ENCODE results near the gene NR5A1. TPM values are rescaled to one million over a fixed set of nuclear protein-coding genes. Genes with fewer than 3 reads are reported as not detected.

NR5A1 gene
- total and polyA plus RNA-seq, 2 of the 13 experiments (the other 11 are each of a cell fraction or from before 2014, with no cell fraction given): 28.9 to 44.7 TPM

DNA sequence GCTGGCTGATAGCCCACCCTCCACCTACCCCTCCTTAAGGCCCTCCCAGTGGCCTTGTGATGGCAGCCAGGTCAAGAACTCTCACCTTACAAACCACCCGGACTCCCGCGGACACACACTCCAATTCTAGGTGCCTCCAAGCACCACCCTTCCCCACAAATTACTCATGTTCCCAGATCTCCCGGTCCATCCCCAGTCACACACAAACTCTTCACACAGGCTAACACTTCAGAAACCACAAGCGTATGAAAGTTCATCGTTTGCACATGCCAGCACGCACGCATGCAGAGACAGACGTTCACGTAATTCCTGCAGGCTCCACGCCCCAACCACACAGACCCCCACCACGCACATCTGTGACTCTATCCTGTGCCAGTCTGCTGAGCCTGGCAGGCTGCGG lies 18.0 kb downstream of the NR5A1 start:
- Histone ChIP-seq H3K4me1 (ENCODE audit: insufficient read depth, low read length) (no peaks in the 10 kb centered on the region), H2AFZ (ENCODE audit: low read length) (no peak overlapping the region), H3K4me2 (ENCODE audit: low read depth, low read length) (no peak overlapping the region), H3K79me2 (ENCODE audit: insufficient read depth, low read length) (no peaks in the 10 kb centered on the region), H3K9me3 (ENCODE audit: low read length) (no peaks in the 10 kb centered on the region), H3K4me3 (replicated peaks in 1 of 3; ENCODE audit: insufficient read depth in 1 of 3, low read depth in 2 of 3, low read length in 3 of 3) (no peak overlapping the region), H3K9ac (ENCODE audit: insufficient read depth, low read depth, low read length) (no peak overlapping the region), H3K36me3 (replicated peaks in 1 of 2; ENCODE audit: control insufficient read depth in 1 of 2, insufficient read depth in 2 of 2, low read length in 2 of 2) (peaks cover 1 to 2% of the 10 kb centered on the region in 2 experiments; a peak in 3 of 5 replicates), H3K27ac (ENCODE audit: extremely low read length, insufficient read depth, low read length) (no peak overlapping the region), H4K20me1 (ENCODE audit: insufficient read depth, low read length) (no peaks in the 10 kb centered on the region), H3K27me3 (ENCODE audit: control insufficient read depth in 1 of 2, insufficient read depth in 2 of 2, low read length in 2 of 2) (no peaks in the 10 kb centered on the region)
- in situ Hi-C loops (cut with HindIII; ENCODE audit: extremely low pct_ligation_motif_present, low pct_unique_long_range_greater_than_20kb) (no loop called here), intact Hi-C loops (cut with micrococcal nuclease; ENCODE audit: unreplicated experiment) (no loop called here)
- WGBS (ENCODE audit: low lambda C conversion rate): 98% methylated on average over 12 of the region's 13 CpGs
- no peak for ATAC-seq
- no peak for FAIRE-seq
- no TSS peak for BruUV-seq (replicated peaks)
- ChIA-PET POLR2A (no interaction called here), CTCF (ENCODE audit: low intra/inter-chr PET ratio, low total read pairs) (no interaction called here)
- no peak for DNase-seq (ENCODE audit: low spot score)
- TF ChIP-seq NONO (IDR thresholded peaks at IDR 0.05) (no peak), NONO (CRISPR knock-in tag; conservative IDR thresholded peaks at IDR 0.05) (0 out of 2 replicates have a peak, but pooled peaks have one; percentile 18), ZIK1 (CRISPR knock-in tag; IDR thresholded peaks at IDR 0.05; ENCODE audit: borderline replicate concordance, low read depth) (no peak), POLR2G (IDR thresholded peaks at IDR 0.05; ENCODE audit: low read depth, low read length) (0 out of 2 replicates have a peak, but pooled peaks have one; percentile 0), AGO2 (optimal IDR thresholded peaks at IDR 0.05; ENCODE audit: low read depth, low read length) (peak; percentile 70)

- no peak overlapping the region for H3K27ac ChIP-seq (ENCODE audit: extremely low read length, insufficient read depth, low read length)
- in situ Hi-C loops (cut with HindIII; ENCODE audit: extremely low pct_ligation_motif_present, low pct_unique_long_range_greater_than_20kb): no loop called here
- FAIRE-seq (no peak), DNase-seq (ENCODE audit: low spot score) (no peak), ATAC-seq (no peak)
- no peak overlapping the region for H3K4me3 ChIP-seq (replicated peaks in 1 of 3; ENCODE audit: insufficient read depth in 1 of 3, low read depth in 2 of 3, low read length in 3 of 3)
- TF ChIP-seq SNAI1 (CRISPR knock-in tag; IDR thresholded peaks at IDR 0.05; ENCODE audit: borderline replicate concordance) (no peak), POGZ (CRISPR knock-in tag; IDR thresholded peaks at IDR 0.05) (no peak), ZNF768 (CRISPR knock-in tag; IDR thresholded peaks at IDR 0.05) (peak; percentile 60)
- H3K36me3 ChIP-seq (replicated peaks in 1 of 2; ENCODE audit: control insufficient read depth in 1 of 2, insufficient read depth in 2 of 2, low read length in 2 of 2): peaks cover 1 to 2% of the 10 kb centered on the region in 2 experiments; a peak in 3 of 5 replicates
- ChIA-PET CTCF (ENCODE audit: low intra/inter-chr PET ratio, low total read pairs) (no interaction called here), POLR2A (no interaction called here)
- no TSS peak for BruUV-seq (replicated peaks)
- 95% methylated on average over 5 of the region's 8 CpGs for WGBS (ENCODE audit: low lambda C conversion rate)
- H4K20me1 ChIP-seq (ENCODE audit: insufficient read depth, low read length): no peaks in the 10 kb centered on the region
- intact Hi-C loops (cut with micrococcal nuclease; ENCODE audit: unreplicated experiment): no loop called here
- no peaks in the 10 kb centered on the region for H3K9me3 ChIP-seq (ENCODE audit: low read length)
- no peak overlapping the region for H3K9ac ChIP-seq (ENCODE audit: insufficient read depth, low read depth, low read length)
- no peaks in the 10 kb centered on the region for H3K4me1 ChIP-seq (ENCODE audit: insufficient read depth, low read length)
- no peaks in the 10 kb centered on the region for H3K27me3 ChIP-seq (ENCODE audit: control insufficient read depth in 1 of 2, insufficient read depth in 2 of 2, low read length in 2 of 2)
- no peak overlapping the region for H2AFZ ChIP-seq (ENCODE audit: low read length)
- H3K79me2 ChIP-seq (ENCODE audit: insufficient read depth, low read length): no peaks in the 10 kb centered on the region
- no peak overlapping the region for H3K4me2 ChIP-seq (ENCODE audit: low read depth, low read length)
These were observed 18.5 kb downstream of the NR5A1 start for GRCh38 chr9:124488641-124489210.
